Karpas-422 (cell line): Measurements from ENCODE around the gene SMPD3. TPM values are rescaled to one million over a fixed set of nuclear protein-coding genes. Genes with fewer than 3 reads are reported as not detected.

Experiments used
- DNase-seq: peaks from one replicate; pipeline ENCODE4 v3.0.0-alpha.2; 2015
- H2AFZ ChIP-seq: fragments of 200-600 bp; sonication (generic); 2 replicates; pipeline ENCODE4 v1.6.1; 2014; ENCODE audit warnings: antibody characterized with exemption, low read length, mixed read lengths
- H3K27ac ChIP-seq: fragments of 200-600 bp; sonication (generic); 2 replicates; pipeline ENCODE4 v1.5.1; 2014; ENCODE audit warnings: mild to moderate bottlenecking, low read length, moderate library complexity
- H3K27me3 ChIP-seq: fragments of 200-600 bp; sonication (generic); 2 replicates; pipeline ENCODE4 v1.6.1; 2014; ENCODE audit warnings: low read length, mixed read lengths
- H3K36me3 ChIP-seq: fragments of 200-600 bp; sonication (generic); 2 replicates; pipeline ENCODE4 v1.6.1; 2014; ENCODE audit warnings: low read length, mixed read lengths; ENCODE audit not compliant: insufficient read depth
- H3K4me1 ChIP-seq: fragments of 200-600 bp; sonication (generic); 2 replicates; pipeline ENCODE4 v1.6.1; 2014; ENCODE audit warnings: mild to moderate bottlenecking, low read length, mixed read lengths
- H3K4me2 ChIP-seq: fragments of 200-600 bp; sonication (generic); 2 replicates; pipeline ENCODE4 v1.6.1; 2014; ENCODE audit warnings: low read length, low read depth, mild to moderate bottlenecking; ENCODE audit not compliant: poor library complexity, severe bottlenecking
- H3K4me3 ChIP-seq: fragments of 200-600 bp; sonication (generic); 2 replicates; pipeline ENCODE4 v1.5.1; 2014; ENCODE audit warnings: mild to moderate bottlenecking, antibody characterized with exemption, low read length, mixed read lengths
- H3K79me2 ChIP-seq: fragments of 200-600 bp; sonication (generic); 2 replicates; pipeline ENCODE4 v1.6.1; 2014; ENCODE audit warnings: mild to moderate bottlenecking, low read length, mixed read lengths
- H3K9ac ChIP-seq: fragments of 200-600 bp; sonication (generic); 2 replicates; pipeline ENCODE4 v1.6.0; 2014; ENCODE audit warnings: low read length
- H3K9me2 ChIP-seq: fragments of 200-600 bp; sonication (generic), shearing (Covaris generic); replicated peaks from 2 replicates; pipeline ENCODE4 v1.6.0; 2014; ENCODE audit warnings: mild to moderate bottlenecking, low read length, moderate library complexity; ENCODE audit not compliant: insufficient read depth
- H3K9me3 ChIP-seq: fragments of 300-700, 200-600 bp; sonication (generic); 2 replicates; pipeline ENCODE4 v1.6.1; 2014; ENCODE audit warnings: low read length, mixed read lengths
- H4K20me1 ChIP-seq: fragments of 200-600 bp; sonication (generic); 2 replicates; pipeline ENCODE4 v1.6.1; 2014; ENCODE audit warnings: mild to moderate bottlenecking, antibody characterized with exemption, low read length, low read depth; ENCODE audit not compliant: insufficient read depth
- total RNA-seq: library from RNA; depleted of rRNA; stranded (reverse); fragments of >200 nt; shearing (Covaris generic); gene quantifications from 2 replicates; pipeline ENCODE4 v1.2.3, GENCODE V29; 2014; ENCODE audit warnings: low replicate concordance

Gene SMPD3
- total RNA-seq, 1 experiment from 2014 or later = 5.0 TPM

- H3K9ac ChIP-seq = no peak overlapping the region
- no peak overlapping the region for H3K4me3 ChIP-seq
- H3K36me3 ChIP-seq = no peaks in the 10 kb centered on the region
- no peaks in the 10 kb centered on the region for H3K9me3 ChIP-seq
- no peak overlapping the region for H3K4me2 ChIP-seq
- DNase-seq = no peak
- H3K27ac ChIP-seq = no peak overlapping the region
- no peaks in the 10 kb centered on the region for H3K79me2 ChIP-seq
- H3K4me1 ChIP-seq = peaks cover 9% of the 10 kb centered on the region
- peaks cover 3% of the 10 kb centered on the region; the same call in 1 of the 2 replicates for H4K20me1 ChIP-seq
- no peaks in the 10 kb centered on the region for H3K27me3 ChIP-seq
- H2AFZ ChIP-seq = no peak overlapping the region
- H3K9me2 ChIP-seq = no peaks in the 10 kb centered on the region
Measured at GRCh38 chr16:68359398-68360191, 88.7 kb downstream of the SMPD3 start.

GRCh38 chr16:68358951-68359350, 89.4 kb downstream of the SMPD3 start:
- no peaks in the 10 kb centered on the region for H3K9me2 ChIP-seq
- no peak overlapping the region for H3K4me2 ChIP-seq
- H3K36me3 ChIP-seq = no peaks in the 10 kb centered on the region
- H2AFZ ChIP-seq = no peak overlapping the region
- H3K27ac ChIP-seq = no peak overlapping the region
- no peak overlapping the region for H3K9ac ChIP-seq
- H3K27me3 ChIP-seq = no peaks in the 10 kb centered on the region
- H3K79me2 ChIP-seq = no peaks in the 10 kb centered on the region
- no peak for DNase-seq
- H3K4me3 ChIP-seq = no peak overlapping the region
- H3K9me3 ChIP-seq = no peaks in the 10 kb centered on the region
- 0 out of 2 replicates have a peak, but pooled peaks cover 3% of the 10 kb centered on the region for H4K20me1 ChIP-seq
- peaks cover 9% of the 10 kb centered on the region for H3K4me1 ChIP-seq

DNA sequence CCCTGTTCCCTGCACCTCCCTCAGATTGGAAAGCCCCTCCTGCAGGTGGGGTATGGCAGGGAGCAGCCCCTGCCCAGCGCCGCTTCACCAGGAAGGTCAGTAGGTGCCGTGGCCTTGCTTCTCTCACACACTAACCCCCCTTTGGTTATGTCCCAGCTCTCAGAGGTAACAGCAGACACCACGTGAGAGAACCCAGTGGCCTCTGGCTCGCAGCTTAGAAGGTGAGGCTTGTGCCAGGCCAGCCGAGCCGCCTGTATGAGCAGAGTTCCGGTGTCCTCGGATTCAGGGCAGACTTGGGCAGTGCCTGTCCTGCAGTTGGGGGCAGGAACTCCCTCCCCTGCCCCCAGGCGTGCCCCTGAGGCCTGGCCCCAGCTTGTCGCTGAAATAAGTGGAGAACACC, 90.4 kb downstream of the SMPD3 start:
- Histone ChIP-seq H3K4me1 (peaks cover 9% of the 10 kb centered on the region), H3K27me3 (no peaks in the 10 kb centered on the region), H3K9me2 (no peaks in the 10 kb centered on the region), H3K36me3 (no peaks in the 10 kb centered on the region), H2AFZ (no peak overlapping the region), H3K27ac (no peak overlapping the region), H4K20me1 (0 out of 2 replicates have a peak, but pooled peaks cover 3% of the 10 kb centered on the region), H3K9me3 (no peaks in the 10 kb centered on the region), H3K4me3 (no peak overlapping the region), H3K4me2 (no peak overlapping the region), H3K9ac (no peak overlapping the region), H3K79me2 (no peaks in the 10 kb centered on the region)
- no peak for DNase-seq

DNA sequence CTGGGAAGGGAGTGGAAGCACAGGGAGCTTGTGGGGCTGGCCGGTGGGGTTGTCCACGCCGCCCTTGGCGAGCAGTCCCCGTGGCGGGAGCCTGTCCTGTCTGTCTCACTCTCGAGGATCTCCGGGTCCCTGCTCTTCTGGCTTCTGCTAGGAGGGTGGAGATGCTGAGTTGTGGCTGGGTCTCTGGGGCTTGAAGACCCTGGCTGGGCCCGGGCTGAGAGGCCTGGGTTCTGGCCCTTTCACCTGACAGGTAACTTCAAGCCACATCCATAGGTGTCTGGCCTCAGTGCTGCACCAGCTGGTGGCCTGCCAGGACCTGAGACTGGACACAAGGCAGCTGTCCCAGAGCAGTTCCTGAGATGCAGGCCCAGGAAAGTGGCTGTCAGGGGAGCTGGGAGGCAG, 90.8 kb downstream of the SMPD3 start:
- Histone ChIP-seq H3K36me3 (no peaks in the 10 kb centered on the region; the same call in 1 of the 2 replicates), H3K9me3 (no peaks in the 10 kb centered on the region), H4K20me1 (0 out of 2 replicates have a peak, but pooled peaks cover 3% of the 10 kb centered on the region), H3K9ac (no peak overlapping the region), H3K9me2 (no peaks in the 10 kb centered on the region), H3K27ac (no peak overlapping the region), H2AFZ (no peak overlapping the region), H3K27me3 (no peaks in the 10 kb centered on the region), H3K4me2 (no peak overlapping the region), H3K4me1 (peaks cover 6% of the 10 kb centered on the region), H3K79me2 (no peaks in the 10 kb centered on the region), H3K4me3 (no peak overlapping the region)
- no peak for DNase-seq

DNA sequence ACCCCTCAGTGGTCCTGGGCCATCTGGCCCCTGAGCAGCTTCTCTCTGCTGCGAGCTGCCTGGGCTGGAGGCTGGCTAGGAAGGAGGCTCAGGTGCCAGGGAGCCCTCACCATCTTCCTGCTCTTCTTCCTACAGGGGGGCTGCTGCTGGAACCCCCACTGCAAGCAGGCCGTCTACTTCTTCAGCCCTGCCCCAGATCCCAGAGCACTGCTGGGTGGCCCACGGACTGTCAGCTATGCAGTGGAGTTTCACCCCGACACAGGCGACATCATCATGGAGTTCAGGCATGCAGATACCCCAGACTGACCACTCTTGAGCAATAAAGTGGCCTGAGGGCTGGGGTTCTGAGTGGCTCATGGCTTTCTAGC, 91.4 kb downstream of the SMPD3 start:
- Histone ChIP-seq H3K4me1 (no peaks in the 10 kb centered on the region; the same call in 1 of the 2 replicates), H3K36me3 (peaks cover 4% of the 10 kb centered on the region; the same call in 1 of the 2 replicates), H3K4me2 (no peak overlapping the region), H3K27me3 (no peaks in the 10 kb centered on the region), H2AFZ (no peak overlapping the region), H3K9me2 (no peaks in the 10 kb centered on the region), H3K79me2 (no peaks in the 10 kb centered on the region), H4K20me1 (0 out of 2 replicates have a peak, but pooled peaks cover 3% of the 10 kb centered on the region), H3K9ac (no peak overlapping the region), H3K4me3 (no peak overlapping the region), H3K9me3 (no peaks in the 10 kb centered on the region), H3K27ac (no peak overlapping the region)
- DNase-seq = no peak

DNA sequence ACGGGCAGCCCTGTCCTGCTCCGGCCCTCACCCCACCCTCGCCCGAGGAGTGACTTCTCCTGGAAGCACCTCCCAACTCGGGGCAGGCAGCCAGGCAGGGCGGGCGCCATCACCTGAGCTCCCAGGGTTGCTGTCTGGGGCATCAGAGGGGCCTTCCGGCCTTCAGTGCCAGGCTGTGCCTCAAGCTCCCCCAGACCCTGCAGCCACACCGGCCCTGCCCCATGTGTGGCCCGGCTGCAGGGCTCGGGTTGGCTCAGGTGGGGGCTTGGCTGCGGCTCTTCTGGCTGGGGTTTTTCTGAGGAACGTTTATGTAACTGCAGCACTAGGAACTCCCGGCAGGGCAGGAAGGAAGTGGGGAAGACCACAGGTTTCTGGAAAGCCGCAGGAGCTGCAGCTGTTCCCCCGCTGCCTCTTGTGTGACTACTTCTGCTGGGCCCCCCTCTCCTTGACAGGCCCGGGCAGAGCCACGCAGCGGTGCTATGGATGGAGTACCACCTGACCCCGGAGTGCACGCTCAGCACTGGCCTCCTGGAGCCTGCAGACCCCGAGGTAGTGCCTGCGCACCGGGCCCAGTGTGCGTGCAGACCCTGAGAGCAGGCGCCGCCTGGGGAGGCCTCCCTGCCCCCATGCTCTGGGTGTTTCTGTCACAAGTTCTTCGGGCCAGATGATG, 91.9 kb downstream of the SMPD3 start:
- Histone ChIP-seq H3K4me3 (no peak overlapping the region), H3K4me2 (no peak overlapping the region), H3K36me3 (peaks cover 4% of the 10 kb centered on the region; the same call in 1 of the 2 replicates)

DNA sequence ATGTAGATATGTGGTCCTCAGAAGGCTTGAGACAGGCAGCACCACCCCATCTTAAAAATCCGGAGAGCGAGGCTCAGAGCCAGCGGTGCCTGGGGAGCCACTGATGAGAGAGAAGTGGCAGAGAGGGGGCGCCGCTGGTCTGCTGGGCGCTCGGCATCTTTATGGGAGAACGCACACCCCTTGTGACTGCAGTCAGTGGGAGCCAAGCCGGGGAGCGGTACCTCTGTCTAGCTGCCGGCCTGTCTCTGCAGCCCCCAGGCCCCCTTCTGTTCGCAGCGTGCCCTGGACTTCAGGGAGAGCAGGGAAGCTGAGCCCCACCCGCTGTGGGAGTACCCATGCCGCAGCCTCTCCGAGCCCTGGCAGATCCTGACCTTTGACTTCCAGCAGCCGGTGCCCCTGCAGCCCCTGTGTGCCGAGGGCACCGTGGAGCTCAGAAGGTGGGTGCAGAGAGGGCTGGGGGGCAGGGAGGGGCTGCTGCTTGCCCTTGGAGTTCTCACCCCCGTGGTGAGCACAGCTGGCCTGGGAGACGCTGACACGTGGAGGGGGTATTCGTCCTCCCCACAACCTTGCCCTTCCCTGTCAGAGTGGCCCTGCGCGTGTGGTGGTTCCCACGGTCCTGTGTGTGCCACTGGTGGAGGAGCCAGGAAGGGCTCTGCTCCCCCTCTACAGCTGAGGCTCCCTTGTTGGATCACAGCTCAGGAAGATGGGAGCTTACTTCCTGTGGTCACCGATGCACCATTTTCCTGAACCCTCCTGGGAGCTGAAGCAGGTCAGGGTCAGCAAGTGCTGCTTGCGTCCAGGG, 92.7 kb downstream of the SMPD3 start:
- Histone ChIP-seq H3K9me3 (no peaks in the 10 kb centered on the region), H3K9me2 (no peaks in the 10 kb centered on the region), H3K4me3 (no peak overlapping the region), H3K27me3 (no peaks in the 10 kb centered on the region), H3K4me1 (no peaks in the 10 kb centered on the region), H4K20me1 (0 out of 2 replicates have a peak, but pooled peaks cover 3% of the 10 kb centered on the region), H3K36me3 (peaks cover 4% of the 10 kb centered on the region; the same call in 1 of the 2 replicates), H3K79me2 (no peaks in the 10 kb centered on the region), H3K4me2 (no peak overlapping the region), H3K9ac (no peak overlapping the region), H3K27ac (no peak overlapping the region), H2AFZ (no peak overlapping the region)
- no peak for DNase-seq

More for the DNA sequence above, 91.9 kb downstream of the SMPD3 start:
- H4K20me1 ChIP-seq = 0 out of 2 replicates have a peak, but pooled peaks cover 3% of the 10 kb centered on the region
- no peaks in the 10 kb centered on the region for H3K79me2 ChIP-seq
- H3K9me3 ChIP-seq = no peaks in the 10 kb centered on the region
- H3K27me3 ChIP-seq = no peaks in the 10 kb centered on the region
- no peaks in the 10 kb centered on the region for H3K9me2 ChIP-seq
- H3K9ac ChIP-seq = no peak overlapping the region
- no peaks in the 10 kb centered on the region for H3K4me1 ChIP-seq
- no peak for DNase-seq
- no peak overlapping the region for H3K27ac ChIP-seq
- no peak overlapping the region for H2AFZ ChIP-seq
